NCI-H187 (cell line): ENCODE measurements around the gene BUD31.
"Not testable (repeated sequence)": the region's sequence is repeated elsewhere in the genome, so short reads cannot be mapped to it uniquely, and the experiment has no call there.

ENCODE experiments used
- DNase-seq, 2 experiments: peaks; one replicate each; lab custom pipeline; 2025; lab: John Stamatoyannopoulos, UW

The BUD31 gene

DNA sequence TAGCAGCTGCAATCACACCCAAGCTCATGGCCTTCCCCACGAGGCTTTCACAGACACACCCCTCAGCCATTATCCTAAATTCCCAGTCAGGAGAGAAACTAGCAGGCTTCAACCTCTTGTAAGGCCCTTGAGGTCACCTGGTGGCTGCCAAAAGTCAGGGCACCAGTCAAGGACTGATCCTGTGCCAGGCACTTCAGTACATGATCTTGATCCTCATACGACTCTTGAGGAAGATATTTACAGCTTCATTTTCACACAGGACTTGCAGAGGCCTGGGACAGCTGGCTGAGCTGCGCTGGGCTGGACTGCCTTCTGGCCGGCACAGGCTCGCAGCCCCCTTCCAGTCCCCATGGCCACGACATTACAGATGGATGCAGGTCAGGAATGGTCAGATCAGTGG lies 9.2 kb upstream of the BUD31 start:
- DNase-seq: no peak

DNA sequence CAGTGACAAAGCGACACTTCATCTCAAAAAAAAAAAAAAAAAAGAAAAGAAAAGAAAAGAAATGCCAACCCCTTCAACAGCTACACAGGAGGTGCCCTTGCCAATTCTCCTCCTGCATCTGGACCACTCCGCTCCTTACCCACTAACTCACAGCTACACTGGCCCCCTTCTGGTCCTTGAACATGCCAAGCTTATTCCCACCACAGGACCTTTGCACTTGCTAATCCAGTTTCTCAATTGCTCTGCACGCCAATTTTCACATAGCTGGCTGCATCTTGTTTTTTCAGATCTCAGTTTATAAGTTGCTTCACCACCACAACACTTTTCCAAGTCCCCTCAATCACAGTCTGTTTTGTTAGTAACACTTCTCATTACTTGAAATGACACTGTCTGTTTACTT lies 5.9 kb upstream of the BUD31 start:
- no peak for DNase-seq

DNA sequence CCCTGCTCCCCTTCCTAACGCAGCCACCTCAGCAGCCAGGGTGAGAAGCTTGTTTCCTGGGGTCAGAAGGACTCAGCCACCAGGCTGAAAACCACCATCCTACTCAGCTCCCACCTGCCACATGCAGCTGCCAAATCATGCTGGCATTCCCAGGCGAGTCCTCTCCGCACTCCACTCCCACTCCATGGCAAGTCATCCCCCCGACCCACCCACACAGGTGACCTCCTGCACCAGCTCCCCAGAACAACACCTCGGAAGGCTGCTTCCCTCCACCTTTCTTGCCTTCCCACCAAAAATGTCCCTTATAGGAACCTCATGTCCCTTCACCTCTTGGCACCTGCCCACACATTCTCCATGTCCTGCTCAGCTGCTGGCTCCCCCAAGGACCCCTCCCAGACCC lies 5.0 kb upstream of the BUD31 start:
- DNase-seq: no peak

DNA sequence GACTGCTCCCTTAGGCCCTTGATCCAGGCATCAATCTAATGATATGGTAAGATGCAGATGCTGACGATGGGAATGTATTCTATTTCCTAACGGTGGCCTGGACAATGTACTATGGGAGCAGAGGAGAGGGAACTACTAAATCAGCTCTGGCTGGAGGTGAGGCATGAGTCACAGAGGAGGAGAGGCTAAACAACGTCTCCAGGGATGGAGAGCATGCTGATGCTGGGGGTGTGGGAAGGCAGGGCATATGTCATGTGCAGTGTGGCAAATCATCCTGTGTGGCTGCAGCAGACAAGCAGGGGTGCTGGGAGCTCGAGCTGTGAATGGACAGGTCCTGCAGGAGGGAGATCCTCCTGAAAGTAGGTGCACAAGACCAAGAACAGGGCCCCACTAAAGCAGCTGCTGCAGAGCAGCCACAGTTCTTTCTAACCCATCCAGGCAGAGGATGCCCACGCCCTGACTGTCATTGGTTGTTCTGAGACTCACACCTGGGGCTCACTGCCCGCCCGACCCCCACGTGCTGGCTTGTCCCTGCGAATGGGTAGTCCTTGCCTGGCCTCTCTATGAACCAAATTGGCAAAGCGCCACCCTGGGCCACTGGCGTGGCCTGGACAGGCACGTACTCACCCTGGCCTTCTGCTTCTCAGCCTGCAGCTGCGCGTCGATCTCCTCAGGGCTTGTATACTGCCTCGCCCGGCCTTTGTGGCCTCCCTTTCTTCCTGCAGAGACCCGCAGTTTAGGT lies 4.4 kb upstream of the BUD31 start:
- no peak for DNase-seq

DNA sequence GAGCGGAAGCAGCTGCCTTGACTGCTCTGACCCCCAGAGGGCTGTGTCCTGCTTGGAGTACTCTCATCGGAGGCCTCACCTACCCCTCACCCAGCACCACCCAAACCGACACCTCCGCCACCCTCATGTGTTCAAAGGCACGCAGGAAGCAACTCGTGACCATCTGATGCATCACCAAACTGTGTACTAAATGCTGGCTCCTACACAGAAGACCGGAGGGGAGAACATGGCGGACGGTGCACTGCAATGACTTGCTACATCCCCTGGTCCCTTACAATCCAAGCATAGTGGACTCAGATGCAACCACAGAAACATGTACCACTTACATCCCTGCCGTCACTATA lies 3.8 kb upstream of the BUD31 start:
- no peak for DNase-seq

DNA sequence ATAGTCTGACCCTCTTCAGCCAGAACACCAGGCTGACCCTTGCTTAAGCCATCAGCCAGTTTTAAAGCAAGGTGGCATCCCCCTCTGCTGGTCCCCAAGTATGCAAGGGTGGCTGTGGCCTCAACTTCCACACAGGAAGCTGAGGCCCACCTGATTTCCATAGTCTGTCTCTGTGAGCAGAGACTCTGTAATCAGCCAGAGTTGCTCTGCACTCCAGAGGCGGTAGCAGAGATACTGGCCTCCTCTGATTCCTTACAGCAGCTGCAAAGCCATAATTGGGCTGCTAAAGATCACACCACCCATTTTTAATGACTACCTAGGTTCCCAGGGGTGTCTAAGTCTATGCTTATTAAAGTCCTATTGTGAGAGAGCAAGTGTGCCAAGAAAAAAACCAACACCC lies 2.2 kb upstream of the BUD31 start:
- no peak for DNase-seq

DNA sequence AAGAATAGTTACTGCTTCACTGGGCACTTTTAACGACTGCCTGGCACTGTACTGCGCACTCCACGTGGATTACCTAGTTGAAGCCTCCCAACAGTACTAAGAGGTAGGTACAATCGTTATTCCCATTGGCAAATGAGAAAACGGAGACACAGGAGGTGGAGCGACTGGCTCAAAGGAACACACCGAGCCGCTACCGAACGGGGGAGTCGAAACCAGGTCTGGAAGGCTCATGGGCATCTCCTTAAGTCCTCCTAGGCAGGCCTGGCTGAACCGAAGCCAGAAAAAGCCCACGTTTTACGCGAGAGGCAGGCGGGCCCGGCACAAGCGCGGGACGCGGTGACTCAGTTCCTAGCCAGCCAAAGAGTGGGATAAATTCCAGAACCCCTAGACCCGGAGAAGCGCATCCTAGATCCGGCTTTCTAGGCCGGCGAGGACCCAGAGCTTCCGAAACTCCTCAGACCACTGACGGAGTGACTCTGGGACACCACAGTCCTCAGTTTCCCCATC lies 844 bp upstream of the BUD31 start:
- DNase-seq: no peak

DNA sequence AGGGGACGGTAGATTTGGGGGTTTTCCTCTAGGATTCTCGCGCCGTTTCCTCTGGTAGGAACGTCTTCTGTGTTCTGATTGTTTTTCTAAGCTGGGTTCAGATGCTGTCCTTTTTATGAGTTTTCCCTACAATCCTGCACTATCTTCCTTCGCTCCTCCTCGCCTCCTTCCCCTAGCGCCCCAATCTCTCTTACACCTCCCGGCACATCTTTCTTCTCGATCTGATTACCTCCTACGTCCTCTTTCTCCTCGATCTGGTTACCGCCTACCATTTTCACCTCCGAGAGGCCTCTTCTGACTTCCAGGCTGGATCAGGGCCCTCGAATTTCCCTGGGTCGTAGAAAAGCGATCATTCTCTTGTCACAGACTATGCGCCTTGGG lies 413 bp downstream of the BUD31 start:
- no peak for DNase-seq

DNA sequence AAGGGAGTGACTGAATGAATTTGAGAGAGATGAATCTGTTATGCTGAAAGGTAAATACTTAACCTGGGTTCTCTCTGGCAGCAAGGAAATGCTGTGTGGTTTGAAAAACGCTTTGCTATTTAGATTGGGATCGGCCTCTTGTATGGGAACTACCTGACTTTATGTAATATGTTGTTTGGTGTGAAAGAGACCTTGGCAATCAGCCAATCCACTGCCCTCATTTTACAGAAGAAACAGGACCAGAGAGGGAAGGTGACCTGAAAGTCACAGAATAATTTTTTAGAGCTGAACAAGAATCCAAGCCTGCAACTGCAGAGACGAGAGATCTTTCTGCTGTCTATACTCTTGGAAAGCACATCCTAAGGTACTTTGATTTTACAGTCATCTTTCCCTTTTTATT lies 1.0 kb downstream of the BUD31 start:
- DNase-seq: no peak

DNA sequence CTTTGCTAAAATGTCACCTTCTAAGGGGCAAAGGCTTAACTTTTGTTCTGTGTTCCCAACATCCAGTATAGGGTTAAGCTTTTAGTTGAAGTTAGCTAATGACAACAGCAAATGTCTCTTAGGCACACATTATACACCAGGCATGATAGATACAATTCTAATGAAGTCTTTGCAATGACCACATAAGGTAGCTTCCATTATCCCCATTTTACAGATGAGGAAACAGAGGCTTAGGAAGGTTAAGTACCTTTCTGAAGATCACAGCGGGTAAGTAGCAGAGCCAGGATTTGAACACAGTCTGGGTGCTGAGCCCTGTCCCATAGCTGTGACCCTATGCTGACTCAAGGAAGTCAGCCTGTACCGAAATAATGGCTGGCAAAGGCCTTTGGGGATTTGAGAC lies 1.9 kb downstream of the BUD31 start:
- no peak for DNase-seq

DNA sequence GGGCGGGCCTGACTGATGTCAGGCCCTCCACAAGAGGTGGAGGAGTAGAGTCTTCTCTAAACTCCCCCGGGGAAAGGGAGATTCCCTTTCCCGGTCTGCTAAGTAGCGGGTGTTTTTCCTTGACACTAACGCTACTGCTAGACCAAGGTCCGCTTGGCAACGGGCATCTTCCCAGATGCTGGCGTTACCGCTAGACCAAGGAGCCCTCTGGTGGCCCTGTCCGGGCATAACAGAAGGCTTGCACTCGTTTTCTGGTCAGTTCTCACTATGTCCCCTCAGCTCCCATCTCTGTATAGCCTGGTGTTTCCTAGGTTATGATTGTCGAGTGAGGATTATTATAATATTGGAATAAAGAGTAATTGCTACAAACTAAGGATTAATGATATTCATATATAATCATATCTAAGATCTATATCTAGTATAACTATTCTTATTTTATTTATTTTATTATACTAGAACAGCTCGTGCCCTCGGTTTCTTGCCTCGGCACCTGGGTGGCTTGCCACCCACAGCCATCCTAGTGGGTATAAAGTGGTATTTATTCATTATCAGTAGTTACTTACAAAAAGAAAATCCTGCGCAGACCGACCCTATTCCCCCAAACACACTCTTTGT lies 6.9 kb downstream of the BUD31 start:
- peak in 1 of 2 experiments; percentile 6 for DNase-seq

DNA sequence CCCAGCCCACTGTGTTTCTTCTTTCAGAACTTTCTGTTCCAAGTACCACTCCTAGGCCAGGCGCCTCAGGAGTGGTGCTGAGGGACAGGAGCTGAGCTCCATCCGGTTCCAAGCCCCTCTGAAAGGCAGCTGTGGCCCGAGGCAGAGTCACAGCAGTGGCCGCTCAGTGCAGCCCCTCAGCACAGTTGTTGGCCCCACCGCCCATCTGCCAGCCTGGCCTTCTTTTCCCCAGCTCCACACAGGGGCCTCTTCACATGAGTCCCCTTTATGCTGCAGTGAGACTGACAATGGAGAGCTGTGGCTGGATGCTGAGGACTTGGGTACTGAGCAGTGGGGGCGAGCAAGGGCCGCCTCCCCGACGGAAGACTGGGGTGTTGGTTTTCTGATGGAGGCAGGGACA lies 9.5 kb downstream of the BUD31 start:
- no peak for DNase-seq

DNA sequence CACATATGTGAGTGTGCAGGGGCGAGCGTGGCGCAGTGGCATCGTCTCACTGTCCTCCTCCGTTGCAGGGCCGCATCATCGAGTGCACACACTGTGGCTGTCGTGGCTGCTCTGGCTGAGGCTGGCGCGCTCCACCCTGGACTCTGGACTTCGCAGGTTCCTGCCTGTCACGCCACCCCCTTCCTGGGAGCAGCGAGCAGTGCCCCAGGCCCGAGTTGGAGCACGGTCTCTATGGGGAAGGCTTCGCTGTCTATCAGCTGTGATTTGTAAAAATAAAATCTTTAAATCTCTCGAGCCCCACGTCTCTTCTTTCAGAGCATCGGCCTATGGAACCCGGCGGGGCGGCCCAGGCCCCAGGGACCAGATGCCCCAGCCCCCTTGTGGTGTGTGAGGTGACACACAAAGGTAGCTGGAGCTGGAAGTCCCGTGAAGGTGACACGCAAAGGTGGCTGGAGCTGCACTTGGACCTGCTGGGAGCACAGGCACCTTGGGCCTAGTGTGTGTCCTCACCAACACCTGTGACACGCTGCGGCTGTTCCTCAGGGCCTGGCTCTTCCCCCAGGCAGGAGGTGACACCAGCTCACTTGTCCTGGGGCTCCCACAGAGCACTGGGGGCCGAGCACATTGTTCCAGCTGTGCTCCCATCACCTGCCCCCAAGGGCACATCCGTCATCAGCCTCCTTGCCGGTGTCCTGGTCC lies 10.7 kb downstream of the BUD31 start:
- DNase-seq: no peak

DNA sequence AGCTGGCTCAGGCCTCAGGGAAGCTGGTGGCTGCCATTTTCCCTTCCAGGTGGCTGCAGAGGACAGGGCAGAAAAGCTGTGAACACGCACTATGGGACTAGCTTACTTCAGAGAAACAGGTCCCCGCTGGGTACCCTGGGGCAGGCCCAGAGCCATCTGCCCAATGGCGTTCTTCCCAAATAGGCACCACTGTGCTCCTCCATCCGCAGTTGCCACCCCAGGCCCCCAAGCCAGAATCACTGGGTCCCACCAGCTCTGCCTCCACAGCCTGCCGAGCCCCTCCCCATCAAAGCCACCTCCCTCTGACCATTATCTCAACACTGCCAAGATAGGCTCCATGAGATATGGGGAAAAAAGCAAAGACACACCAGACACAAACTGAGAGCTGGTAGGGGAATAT lies 11.4 kb downstream of the BUD31 start:
- no peak for DNase-seq

DNA sequence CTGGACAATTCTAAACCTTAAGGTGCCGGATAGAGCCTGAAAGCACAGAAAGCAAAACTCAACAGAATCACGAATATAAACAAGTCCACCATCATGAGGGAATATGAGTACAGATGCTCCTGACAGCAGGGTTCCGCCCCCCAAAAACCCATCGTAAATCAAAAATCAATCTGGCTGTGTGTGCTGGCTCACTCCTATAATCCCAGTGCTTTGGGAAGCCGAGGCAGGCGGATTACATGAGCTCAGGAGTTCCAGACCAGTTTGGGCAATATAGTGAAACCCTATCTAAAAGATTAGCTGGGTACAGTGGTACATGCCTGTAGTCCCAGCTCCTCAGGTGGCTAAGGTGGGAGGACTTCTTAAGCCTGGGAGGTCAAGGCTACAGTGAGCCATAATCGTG lies 12.2 kb downstream of the BUD31 start:
- no peak for DNase-seq

DNA sequence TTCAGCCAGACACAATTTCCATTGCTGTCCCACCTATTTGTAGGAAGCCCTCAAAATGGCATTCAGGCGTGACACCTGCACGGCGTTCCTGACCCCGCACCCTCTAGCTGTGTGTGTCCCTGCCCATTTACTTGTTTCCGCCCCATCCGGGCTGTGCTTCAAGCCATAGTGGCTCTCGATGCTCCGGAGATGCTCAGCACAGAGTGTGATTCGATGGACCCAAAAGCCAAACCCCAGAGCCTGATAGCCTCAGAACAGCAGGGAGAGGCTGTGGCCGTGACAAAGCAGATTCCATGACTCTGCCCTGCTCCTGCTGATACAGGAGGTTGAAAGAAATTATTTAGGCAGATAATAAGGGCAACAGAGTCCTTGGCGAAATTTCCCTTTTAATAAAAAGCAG lies 13.4 kb downstream of the BUD31 start:
- DNase-seq: peak in 1 of 2 experiments; percentile 86

DNA sequence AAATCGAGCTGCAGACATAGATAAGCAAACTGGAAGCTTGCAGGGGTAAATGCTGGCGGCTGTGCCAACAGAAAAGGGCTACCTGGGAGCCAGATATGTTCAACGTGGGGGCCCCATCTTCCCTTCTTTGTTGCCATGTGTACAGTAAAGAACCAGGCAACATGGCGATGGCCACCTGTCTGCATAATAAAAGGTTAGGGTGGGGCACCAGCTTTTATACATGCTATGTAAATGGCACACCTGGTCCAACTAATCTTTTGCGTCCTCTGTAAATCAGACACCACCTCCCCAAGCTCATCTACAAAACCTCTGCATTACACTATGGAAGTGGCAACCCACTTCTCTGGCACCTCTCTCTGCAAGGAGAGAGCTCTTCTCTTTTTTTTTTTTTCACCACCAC lies 13.9 kb downstream of the BUD31 start:
- peak; percentile 60 to 69 for DNase-seq

DNA sequence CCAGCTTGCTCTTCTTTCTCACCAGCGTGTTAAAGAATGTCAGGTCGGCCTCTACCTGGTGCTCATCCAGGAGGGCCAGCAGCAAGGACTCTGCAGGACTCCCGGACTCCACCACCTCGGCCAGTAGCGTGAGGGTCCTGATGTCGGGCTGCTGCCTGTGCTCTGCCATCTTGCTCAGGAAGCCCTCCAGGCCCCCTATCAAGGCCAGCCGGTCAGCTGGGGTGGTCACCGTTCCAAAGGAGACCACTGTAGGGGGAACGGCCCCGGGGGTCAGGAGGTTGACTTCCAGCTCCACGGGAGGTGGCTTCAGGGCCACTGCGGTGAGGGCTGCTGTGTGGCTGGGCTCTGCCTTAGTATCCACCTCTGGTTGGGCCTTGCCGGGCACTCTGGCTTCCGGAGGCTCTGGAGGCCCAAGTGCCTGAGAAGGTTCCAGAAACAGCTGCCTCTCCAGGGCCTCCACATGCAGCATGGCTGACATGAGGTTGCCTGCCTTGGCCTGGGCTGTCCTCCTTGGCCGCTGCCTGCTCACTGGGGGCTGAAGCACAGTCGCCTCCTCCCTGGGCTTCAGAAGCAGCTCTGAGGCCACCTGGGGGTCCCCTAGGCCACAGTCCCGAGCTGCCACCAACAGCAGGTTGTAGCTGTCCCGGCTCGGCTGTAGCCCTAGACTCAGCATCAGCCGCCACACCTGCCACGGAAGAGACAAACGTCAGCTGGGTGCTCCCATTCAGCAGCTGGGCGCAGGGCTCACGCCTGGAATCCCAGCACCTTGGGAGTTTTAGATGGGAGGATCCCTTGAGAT lies 16.4 kb downstream of the BUD31 start:
- DNase-seq: no peak

DNA sequence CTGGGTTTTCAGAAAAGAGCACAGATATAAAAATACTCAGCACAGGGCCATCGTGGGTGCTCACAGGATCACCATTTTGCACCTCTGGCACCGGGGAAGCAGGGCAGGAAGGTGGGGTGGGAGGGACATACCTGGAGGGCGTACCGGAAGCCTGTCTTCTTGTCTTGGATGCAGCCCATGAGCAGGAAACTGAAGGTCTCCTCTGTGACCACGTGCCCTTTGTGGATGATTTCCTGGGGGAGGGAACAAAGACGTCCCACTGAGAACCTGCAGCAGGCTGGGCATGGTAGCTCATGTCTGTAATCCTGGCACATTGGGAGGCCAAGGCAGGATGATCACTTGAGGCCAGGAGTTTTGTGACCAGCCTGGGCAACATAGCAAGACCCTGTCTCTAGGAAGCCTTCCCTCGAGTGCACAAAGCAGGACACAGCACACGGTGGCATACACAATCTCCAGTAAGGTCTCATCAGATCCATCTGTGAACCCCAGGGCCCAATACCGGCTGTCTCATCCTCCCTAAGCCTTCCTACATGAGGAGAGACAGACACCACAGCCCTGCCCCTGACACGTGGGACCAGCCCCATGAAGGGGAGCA lies 20.3 kb downstream of the BUD31 start:
- no peak for DNase-seq

DNA sequence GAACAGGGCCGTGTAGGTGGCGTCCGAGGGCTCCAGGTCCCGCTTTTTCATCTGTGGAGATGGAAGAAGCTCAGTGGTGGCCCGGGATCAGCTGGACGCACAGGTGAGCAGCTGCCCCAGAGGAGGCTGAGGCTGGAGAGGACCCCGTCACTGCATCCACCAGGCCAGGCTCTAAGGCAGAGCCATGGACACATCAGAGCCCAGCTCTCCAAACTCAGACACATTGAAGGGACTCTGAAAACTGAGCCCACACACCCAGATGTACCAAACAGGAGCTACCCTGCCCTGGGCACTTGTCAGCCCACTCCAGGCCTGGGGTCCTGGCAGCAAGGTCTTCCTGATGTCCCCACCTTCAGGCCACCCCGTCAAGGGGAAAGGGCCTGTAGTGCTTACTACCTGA lies 21.0 kb downstream of the BUD31 start:
- no peak for DNase-seq

DNA sequence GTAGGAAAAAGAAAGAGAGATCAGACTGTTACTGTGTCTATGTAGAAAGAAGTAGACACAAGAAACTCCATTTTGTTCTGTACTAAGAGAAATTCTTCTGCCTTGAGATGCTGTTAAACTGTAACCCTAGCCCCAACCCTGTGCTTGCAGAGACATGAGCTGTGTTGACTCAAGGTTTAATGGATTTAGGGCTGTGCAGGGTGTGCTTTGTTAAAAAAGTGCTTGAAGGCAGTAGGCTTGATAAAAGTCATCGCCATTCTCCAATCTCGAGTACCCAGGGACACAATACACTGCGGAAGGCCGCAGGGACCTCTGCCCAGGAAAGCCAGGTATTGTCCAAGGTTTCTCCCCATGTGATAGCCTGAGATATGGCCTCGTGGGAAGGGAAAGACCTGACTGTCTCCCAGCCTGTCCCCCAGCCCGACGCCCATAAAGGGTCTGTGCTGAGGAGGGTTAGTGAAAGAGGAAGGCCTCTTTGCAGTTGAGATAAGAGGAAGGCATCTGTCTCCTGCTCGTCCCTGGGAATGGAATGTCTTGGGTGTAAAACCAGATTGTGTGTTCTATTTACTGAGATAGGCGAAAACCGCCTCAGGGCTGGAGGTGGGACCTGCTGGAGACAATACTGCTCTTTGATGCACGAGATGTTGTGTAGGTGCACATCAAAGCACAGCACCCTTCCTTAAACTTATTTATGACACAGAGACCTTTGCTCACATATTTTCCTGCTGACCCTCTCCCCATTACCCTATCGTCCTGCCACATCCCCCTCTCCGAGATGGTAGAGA lies 23.2 kb downstream of the BUD31 start:
- not testable (repeated sequence) for DNase-seq
